HG02870 (cell line): ENCODE measurements around the gene KIAA1614.

Experiments
- ATAC-seq: cut with Tn5 transposase; IDR thresholded peaks from one replicate; pipeline ENCODE4 v1.9.1; 2021; ENCODE audit warnings: mild to moderate bottlenecking, moderate library complexity; ENCODE audit not compliant: unreplicated experiment

KIAA1614 gene

GRCh38 chr1:180981596-180982387 is 69.1 kb downstream of the KIAA1614 start:
- peak; percentile 94 for ATAC-seq

- no peak for ATAC-seq
These were observed 69.7 kb downstream of the KIAA1614 start for GRCh38 chr1:180982422-180982821.

GRCh38 chr1:180988253-180988752 is 75.6 kb downstream of the KIAA1614 start:
- no peak for ATAC-seq

- no peak for ATAC-seq
These were observed 81.6 kb downstream of the KIAA1614 start for GRCh38 chr1:180994262-180994661.

GRCh38 chr1:180997843-180998504 is 85.3 kb downstream of the KIAA1614 start:
- no peak for ATAC-seq
